Heart left ventricle (tissue), 16 donors: ENCODE results near the gene TOGARAM1. TPM values are rescaled to one million over a fixed set of nuclear protein-coding genes. Genes with fewer than 3 reads are reported as not detected.

ENCODE experiments used
- ATAC-seq, 4 donors: fragments of 200-7000 bp; cut with Tn5 transposase; one replicate each; pipeline ENCODE4 v1.9.1; 2020 to 2022; ENCODE audit warnings: moderate library complexity in 4 of 4, mild to moderate bottlenecking in 3 of 4, moderate number of reproducible peaks in 1 of 4
- DNase-seq, 5 donors: peaks; one replicate each; pipeline ENCODE4 v3.0.0-alpha.2; 2020
- H3K27ac ChIP-seq, 12 donors: fragments of 200-600 bp; sonication (generic) in 4 of 12; one replicate each; pipeline versions ENCODE4 v1.5.0 to v1.8.0; 2016 to 2022; ENCODE audit warnings: mild to moderate bottlenecking in 2 of 12
- H3K27me3 ChIP-seq, 9 donors: fragments of 200-600 bp; sonication (generic) in 2 of 9; one replicate each; pipeline versions ENCODE4 v1.5.1 to v1.8.0; 2016 to 2022; ENCODE audit warnings: mild to moderate bottlenecking in 3 of 9
- H3K36me3 ChIP-seq, 9 donors: fragments of 200-600 bp; sonication (generic) in 2 of 9; one replicate each; pipeline versions ENCODE4 v1.5.0 to v1.8.0; 2018 to 2022; ENCODE audit warnings: mild to moderate bottlenecking in 2 of 9
- H3K4me1 ChIP-seq, 12 donors: fragments of 200-600 bp; sonication (generic) in 4 of 12; one replicate each; pipeline versions ENCODE4 v1.5.0 to v1.8.0; 2016 to 2022; ENCODE audit warnings: mild to moderate bottlenecking in 3 of 12
- H3K4me3 ChIP-seq, 12 donors: fragments of 200-600 bp; sonication (generic) in 4 of 12; one replicate each; pipeline versions ENCODE4 v1.5.0 to v1.8.0; 2017 to 2022; ENCODE audit warnings: mild to moderate bottlenecking in 9 of 12, moderate library complexity in 4 of 12
- H3K9me3 ChIP-seq, 12 donors: fragments of 200-600 bp; sonication (generic) in 4 of 12; one replicate each; pipeline versions ENCODE4 v1.5.0 to v1.8.0; 2016 to 2022; ENCODE audit warnings: mild to moderate bottlenecking in 1 of 12
- POLR2A ChIP-seq, 2 donors: fragments of 450-650 bp; IDR thresholded peaks; one replicate each; pipeline ENCODE4 v1.6.1; 2017; ENCODE audit warnings: antibody characterized with exemption in 2 of 2, mild to moderate bottlenecking in 2 of 2, moderate library complexity in 2 of 2
- WGBS, 4 donors: extraction: QIAGEN DNeasy Blood & Tissue Kit in 2 of 4; methylation state at CpG; one replicate each; pipeline versions ENCODE4 v1.1.5 to v1.1.7; 2013 to 2018; 5-methylcytosine and 5-hydroxymethylcytosine counted together
- intact Hi-C, 10 donors: fragments of 100-400 bp; cut with DNase I; formaldehyde crosslinking; loops; one replicate each; pipeline versions ENCODE4 v1.11.1 to v1.14.2; 2022
- polyA plus RNA-seq, 2 donors: library from polyadenylated mRNA; stranded (reverse); fragments of 200-250 nt; gene quantifications; one replicate each; pipeline ENCODE4 v1.2.3, GENCODE V29; 2013
- total RNA-seq, 9 donors: library from RNA; depleted of rRNA in 2 of 9; stranded (reverse); fragments of >200 nt in 2 of 9; fragmentation: NEBNext Ultra II Directional in 3 of 9; extraction: Animal tissue kit (Norgen Biotek cat#: 25700) in 3 of 9; gene quantifications; one replicate each; pipeline versions ENCODE4 v1.1.0 to v1.2.4, GENCODE V29; 2016 to 2023
- TF ChIP-seq, protein P1 (sequence below), 12 donors: fragments of 200-600 bp; sonication (generic) in 4 of 12; IDR thresholded peaks; one replicate each; pipeline versions ENCODE4 v1.5.0 to v1.8.0; 2018 to 2022; ENCODE audit warnings: antibody characterized with exemption in 12 of 12, mild to moderate bottlenecking in 5 of 12
- donor health status: ischemic (EF 13 %, LVEDD 7.1; RV severe dilation, severe dysfunction).
- donor health status: healthy with polysubstance abuse.
- donor health status: DM: no; HTN: yes; CAD: no.
- donor health status: DM: no; HTN: no; CAD: no.
- donor health status: ischemic (EF 25% LVEDD 6.9; RV normal size, moderate dysfunction).
- donor health status: ischemic (EF 25% LVEDD 5.7; RV mildly dilated, moderate dysfunction).
- donor health status: healthy.
- donor health status: DM: yes; HTN: yes; CAD: no.
- donor health status: ischemic (EF 35%, LVEDD 5.7; RV mildly dilated, moderate dysfunction).
- donor health status: nonischemic (EF 11% LVEDD 7.7; RV severe dilation, severe dysfunction).
- donor health status: DM: yes; HTN: yes; CAD: no.
- donor health status: PGD.
- donor health status: ischemic (EF 29% LVEDD 5.4; RV normal size, mild dysfunction).
- donor health status: nonischemic (EF 23%, LVEDD 6.1; RV moderate dilation, normal function).

TOGARAM1 gene
- total and polyA plus RNA-seq, 11 donors = 2.7 to 24.0 (median 18.4) TPM

DNA sequence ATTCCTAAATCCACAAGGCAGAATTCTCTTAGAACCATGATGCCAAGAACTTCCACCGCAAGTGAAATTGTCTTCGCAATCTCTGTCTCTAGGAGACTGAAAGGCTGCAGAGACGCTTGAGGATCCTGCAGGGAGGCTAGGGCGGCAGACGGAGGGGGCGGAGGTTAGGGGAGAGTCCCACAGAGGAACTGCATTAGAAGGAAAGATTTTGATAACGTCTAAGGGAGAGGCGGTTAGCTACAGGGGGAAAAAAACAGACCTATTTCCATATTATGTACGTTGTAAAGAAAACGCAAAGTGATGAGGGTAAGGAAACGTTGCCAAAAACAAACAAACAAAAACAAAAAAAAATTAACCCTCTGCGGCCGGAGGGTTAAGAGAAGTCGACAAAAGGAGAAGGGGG, 838 bp upstream of the TOGARAM1 start:
- DNase-seq = peak; percentile 56 to 76 (median 62)
- no peaks in the 10 kb centered on the region for H3K9me3 ChIP-seq
- no peaks in the 10 kb centered on the region for H3K27me3 ChIP-seq
- ATAC-seq = peak; percentile 28 to 62 (median 46)
- peaks cover 8 to 73% (median 43%) of the 10 kb centered on the region in 12 donors for H3K4me1 ChIP-seq
- peak overlapping the region; percentile 65 to 97 (median 78) for H3K4me3 ChIP-seq
- 0% methylated on average over 14 of the region's 14 CpGs for WGBS, 4 donors
- no peaks in the 10 kb centered on the region for H3K36me3 ChIP-seq
- intact Hi-C loops = loop anchor here in 9 of 10 donors (2.0 to 10.0 kb wide), 13 partner anchors 46 to 292 kb away; partner anchors contain the start of genes FANCM (in 4 of the 9), FKBP3 (in 4 of the 9), MIS18BP1 (in 3 of the 9) and PRPF39 (in 3 of the 9)
- peak overlapping the region; percentile 67 to 93 (median 88) for H3K27ac ChIP-seq
- no peak for TF ChIP-seq POLR2A (IDR thresholded peaks at IDR 0.05)
- TF ChIP-seq, protein P1, sequence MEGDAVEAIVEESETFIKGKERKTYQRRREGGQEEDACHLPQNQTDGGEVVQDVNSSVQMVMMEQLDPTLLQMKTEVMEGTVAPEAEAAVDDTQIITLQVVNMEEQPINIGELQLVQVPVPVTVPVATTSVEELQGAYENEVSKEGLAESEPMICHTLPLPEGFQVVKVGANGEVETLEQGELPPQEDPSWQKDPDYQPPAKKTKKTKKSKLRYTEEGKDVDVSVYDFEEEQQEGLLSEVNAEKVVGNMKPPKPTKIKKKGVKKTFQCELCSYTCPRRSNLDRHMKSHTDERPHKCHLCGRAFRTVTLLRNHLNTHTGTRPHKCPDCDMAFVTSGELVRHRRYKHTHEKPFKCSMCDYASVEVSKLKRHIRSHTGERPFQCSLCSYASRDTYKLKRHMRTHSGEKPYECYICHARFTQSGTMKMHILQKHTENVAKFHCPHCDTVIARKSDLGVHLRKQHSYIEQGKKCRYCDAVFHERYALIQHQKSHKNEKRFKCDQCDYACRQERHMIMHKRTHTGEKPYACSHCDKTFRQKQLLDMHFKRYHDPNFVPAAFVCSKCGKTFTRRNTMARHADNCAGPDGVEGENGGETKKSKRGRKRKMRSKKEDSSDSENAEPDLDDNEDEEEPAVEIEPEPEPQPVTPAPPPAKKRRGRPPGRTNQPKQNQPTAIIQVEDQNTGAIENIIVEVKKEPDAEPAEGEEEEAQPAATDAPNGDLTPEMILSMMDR (IDR thresholded peaks at IDR 0.05) = no peak

DNA sequence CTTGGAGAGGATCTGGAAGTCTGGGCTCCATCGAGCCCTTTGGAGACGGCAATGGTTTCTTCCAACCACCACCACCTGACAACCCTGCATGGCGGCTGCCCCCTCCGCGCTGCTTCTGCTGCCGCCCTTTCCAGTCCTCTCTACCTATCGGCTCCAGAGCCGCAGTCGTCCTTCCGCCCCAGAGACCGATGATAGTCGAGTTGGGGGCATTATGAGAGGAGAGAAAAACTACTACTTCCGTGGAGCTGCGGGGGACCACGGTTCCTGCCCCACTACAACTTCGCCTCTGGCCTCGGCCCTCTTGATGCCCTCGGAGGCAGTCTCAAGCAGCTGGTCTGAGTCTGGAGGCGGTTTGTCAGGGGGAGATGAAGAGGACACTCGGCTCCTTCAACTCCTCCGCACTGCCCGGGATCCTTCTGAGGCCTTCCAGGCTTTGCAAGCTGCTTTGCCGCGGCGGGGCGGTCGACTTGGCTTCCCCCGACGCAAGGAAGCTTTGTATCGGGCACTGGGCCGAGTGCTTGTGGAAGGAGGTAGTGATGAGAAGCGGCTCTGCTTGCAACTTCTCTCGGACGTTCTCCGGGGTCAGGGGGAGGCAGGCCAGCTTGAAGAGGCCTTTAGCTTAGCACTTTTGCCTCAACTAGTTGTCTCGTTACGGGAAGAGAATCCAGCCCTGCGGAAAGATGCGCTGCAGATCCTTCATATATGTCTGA, 499 bp downstream of the TOGARAM1 start:
- H3K27me3 ChIP-seq = no peaks in the 10 kb centered on the region
- H3K4me1 ChIP-seq = peaks cover 8 to 81% (median 52%) of the 10 kb centered on the region in 12 donors
- H3K27ac ChIP-seq = peak overlapping the region; percentile 60 to 93 (median 83)
- intact Hi-C loops = loop anchor here in 9 of 10 donors (1.0 to 10.0 kb wide), 15 partner anchors 48 to 290 kb away; partner anchors contain the start of genes FKBP3 (in 8 of the 9), FANCM (in 7 of the 9), MIS18BP1 (in 2 of the 9) and PRPF39 (in 2 of the 9)
- DNase-seq (peak; percentile 39 to 73 (median 63)), ATAC-seq (peak; percentile 32 to 58 (median 54))
- TF ChIP-seq POLR2A (IDR thresholded peaks at IDR 0.05) = no peak
- TF ChIP-seq, protein P1 (IDR thresholded peaks at IDR 0.05) = no peak
- H3K9me3 ChIP-seq = no peaks in the 10 kb centered on the region
- no peaks in the 10 kb centered on the region for H3K36me3 ChIP-seq
- 0 to 6% (median 1%) methylated on average over 30 to 39 of the region's 39 CpGs for WGBS, 4 donors
- H3K4me3 ChIP-seq = peak overlapping the region; percentile 65 to 97 (median 78)

DNA sequence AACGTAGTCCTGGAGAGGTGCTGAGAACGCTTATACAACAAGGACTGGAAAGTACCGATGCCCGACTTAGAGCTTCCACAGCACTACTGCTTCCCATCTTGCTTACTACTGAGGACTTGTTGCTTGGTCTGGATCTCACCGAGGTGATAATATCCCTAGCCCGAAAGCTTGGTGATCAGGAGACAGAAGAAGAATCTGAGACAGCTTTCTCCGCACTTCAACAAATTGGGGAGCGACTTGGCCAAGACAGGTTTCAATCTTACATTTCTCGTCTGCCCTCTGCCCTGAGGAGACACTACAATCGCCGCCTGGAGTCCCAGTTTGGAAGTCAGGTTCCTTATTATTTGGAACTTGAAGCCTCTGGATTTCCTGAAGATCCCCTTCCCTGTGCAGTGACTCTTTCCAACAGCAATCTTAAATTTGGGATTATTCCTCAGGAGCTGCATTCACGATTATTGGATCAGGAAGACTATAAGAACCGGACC, 1.1 kb downstream of the TOGARAM1 start:
- H3K4me3 ChIP-seq = peak overlapping the region; percentile 65 to 97 (median 78)
- H3K27me3 ChIP-seq = no peaks in the 10 kb centered on the region
- ATAC-seq = no peak
- 4 to 11% (median 6%) methylated on average over 13 of the region's 13 CpGs for WGBS, 4 donors
- no peak for DNase-seq
- TF ChIP-seq, protein P1 (IDR thresholded peaks at IDR 0.05) = no peak
- TF ChIP-seq POLR2A (IDR thresholded peaks at IDR 0.05) = no peak
- H3K9me3 ChIP-seq = no peaks in the 10 kb centered on the region
- peaks cover 8 to 81% (median 53%) of the 10 kb centered on the region in 12 donors for H3K4me1 ChIP-seq
- intact Hi-C loops = loop anchor here in 9 of 10 donors (2.0 to 10.0 kb wide), 14 partner anchors 48 to 289 kb away; partner anchors contain the start of genes FANCM (in 7 of the 9), FKBP3 (in 7 of the 9), MIS18BP1 (in 2 of the 9) and PRPF39 (in 2 of the 9)
- H3K36me3 ChIP-seq = no peaks in the 10 kb centered on the region
- peak overlapping the region in 11 of 12 donors; percentile 73 to 93 (median 84) for H3K27ac ChIP-seq
